B cell (primary cell): ENCODE data around the gene COBL. TPM values are rescaled to one million over a fixed set of nuclear protein-coding genes. Genes with fewer than 3 reads are reported as not detected.

ENCODE experiments used
- ATAC-seq: fragments of 200-7000 bp; cut with Tn5 transposase; one replicate; pipeline ENCODE4 v1.10.0; 2021; ENCODE audit warnings: low read depth, mild to moderate bottlenecking, moderate number of reproducible peaks, moderate library complexity
- CTCF ChIA-PET: fragments of 350-600 bp; sonication (Branson Sonifier 250); formaldehyde crosslinking; loops from one replicate; lab custom pipeline; 2021; ENCODE audit warnings: antibody characterized with exemption, inconsistent platforms; lab: Charles Lee
- POLR2A ChIA-PET: fragments of 350-600 bp; sonication (Branson Sonifier 250); formaldehyde crosslinking; loops from one replicate; lab custom pipeline; 2021; ENCODE audit warnings: antibody characterized with exemption; lab: Charles Lee
- DNase-seq: peaks from one replicate; pipeline ENCODE4 v3.0.0; 2013
- H2AFZ ChIP-seq: 2 replicates; pipeline ENCODE4 v1.6.1; 2012; ENCODE audit warnings: mild to moderate bottlenecking, low read depth, low read length; ENCODE audit not compliant: insufficient read depth, poor library complexity, severe bottlenecking
- H3K27ac ChIP-seq, 2 donors: 1 replicate in 1 of 2; 2 replicates in 1 of 2; pipeline ENCODE4 v1.5.1; 2012 to 2013; ENCODE audit warnings: low read length in 2 of 2, mild to moderate bottlenecking in 2 of 2, moderate library complexity in 1 of 2
- H3K27me3 ChIP-seq, 4 experiments: fragments of 200-600 bp in 1 of 4; sonication (generic) in 1 of 4; replicated peaks in 1 of 4; 1 replicate in 2 of 4; 2 replicates in 2 of 4; pipeline versions ENCODE4 v1.6.1 to v1.7.0; 2013 to 2016; ENCODE audit warnings: low read length in 3 of 4, mild to moderate bottlenecking in 2 of 4, mixed read lengths in 1 of 4, moderate library complexity in 1 of 4; ENCODE audit not compliant: insufficient read depth in 4 of 4, control insufficient read depth in 3 of 4; ENCODE audit errors: control extremely low read depth in 1 of 4
- H3K36me3 ChIP-seq, 2 experiments: replicated peaks in 1 of 2; 1 replicate in 1 of 2; 2 replicates in 1 of 2; pipeline versions ENCODE4 v1.6.1 to v1.7.1; 2013; ENCODE audit warnings: low read length in 1 of 2; ENCODE audit not compliant: insufficient read depth in 2 of 2, control insufficient read depth in 1 of 2; ENCODE audit errors: control extremely low read depth in 1 of 2, extremely low read depth in 1 of 2
- H3K4me1 ChIP-seq, 2 donors: fragments of 200-600 bp in 1 of 2; sonication (generic) in 1 of 2; 1 replicate in 1 of 2; 2 replicates in 1 of 2; pipeline versions ENCODE4 v1.5.1 to v1.6.1; 2013 to 2017; ENCODE audit warnings: low read length in 2 of 2; ENCODE audit not compliant: control insufficient read depth in 2 of 2, insufficient read depth in 2 of 2
- H3K4me2 ChIP-seq: replicated peaks from 2 replicates; pipeline ENCODE3; 2012; ENCODE audit warnings: mild to moderate bottlenecking, low read depth, low read length; ENCODE audit not compliant: poor library complexity, severe bottlenecking
- H3K4me3 ChIP-seq, 5 experiments: fragments of 200-600 bp in 1 of 5; sonication (generic) in 1 of 5; 1 replicate in 3 of 5; 2 replicates in 2 of 5; pipeline versions ENCODE4 v1.5.1 to v1.7.0; 2011 to 2016; ENCODE audit warnings: low read length in 4 of 5, mild to moderate bottlenecking in 4 of 5, low read depth in 2 of 5, control low read depth in 1 of 5, moderate library complexity in 1 of 5; ENCODE audit not compliant: insufficient read depth in 1 of 5; ENCODE audit errors: control extremely low read depth in 1 of 5, extremely low read depth in 1 of 5
- H3K79me2 ChIP-seq: fragments of 200-600 bp; sonication (generic); one replicate; pipeline ENCODE4 v1.6.0; 2016; ENCODE audit warnings: low read length; ENCODE audit not compliant: control insufficient read depth, insufficient read depth
- H3K9ac ChIP-seq: fragments of 200-600 bp; sonication (generic); 2 replicates; pipeline ENCODE4 v1.6.1; 2017; ENCODE audit warnings: mild to moderate bottlenecking, low read length, moderate library complexity
- H3K9me3 ChIP-seq, 3 donors: one replicate each; pipeline versions ENCODE4 v1.6.1 to v1.7.1; 2013; ENCODE audit warnings: low read length in 2 of 3; ENCODE audit not compliant: control insufficient read depth in 2 of 3, insufficient read depth in 1 of 3; ENCODE audit errors: control extremely low read depth in 1 of 3
- H4K20me1 ChIP-seq: 2 replicates; pipeline ENCODE4 v1.6.0; 2012; ENCODE audit warnings: mild to moderate bottlenecking, low read length; ENCODE audit not compliant: insufficient read depth, control insufficient read depth, poor library complexity, severe bottlenecking
- H3K27ac Mint-ChIP-seq: one replicate; pipeline ENCODE4 v1.8.0; 2021; ENCODE audit warnings: mixed read lengths
- H3K27me3 Mint-ChIP-seq: one replicate; pipeline ENCODE4 v1.8.0; 2021; ENCODE audit warnings: mixed read lengths
- H3K4me1 Mint-ChIP-seq: one replicate; pipeline ENCODE4 v1.8.0; 2021; ENCODE audit warnings: mixed read lengths
- H3K4me3 Mint-ChIP-seq: one replicate; pipeline ENCODE4 v1.8.0; 2021; ENCODE audit warnings: mixed read lengths
- H3K9me3 Mint-ChIP-seq: one replicate; pipeline ENCODE4 v1.8.0; 2022; ENCODE audit warnings: mixed read lengths; ENCODE audit not compliant: insufficient read depth
- CTCF ChIP-seq: fragments of 200-600 bp; IDR thresholded peaks from one replicate; pipeline ENCODE4 v1.8.0; 2022; ENCODE audit warnings: antibody characterized with exemption, mild to moderate bottlenecking
- EZH2 ChIP-seq: IDR thresholded peaks from 2 replicates; pipeline ENCODE4 v1.6.1; 2012; ENCODE audit warnings: borderline replicate concordance, low read depth, mild to moderate bottlenecking, moderate library complexity, low read length; ENCODE audit not compliant: insufficient read depth, poor library complexity, severe bottlenecking
- WGBS: methylation state at CpG from one replicate; pipeline ENCODE4 v1.1.5; 2013; ENCODE audit warnings: missing lambda C conversion rate; ENCODE audit not compliant: insufficient coverage; 5-methylcytosine and 5-hydroxymethylcytosine counted together
- intact Hi-C: fragments of 100-400 bp; cut with micrococcal nuclease; formaldehyde crosslinking; loops from one replicate; pipeline ENCODE4 v1.10.0; 2022
- polyA plus RNA-seq: library from polyadenylated mRNA; depleted of rRNA; stranded (reverse); fragments of >200 nt; gene quantifications from 2 replicates; pipeline ENCODE4 v1.2.3, GENCODE V29; 2012
- total RNA-seq, 2 donors: library from RNA; stranded (reverse); fragments of 120-200 nt in 1 of 2; gene quantifications; 1 replicate in 1 of 2; 2 replicates in 1 of 2; pipeline versions ENCODE4 v1.2.3 to v1.2.4, GENCODE V29; 2013 to 2022

The COBL gene
- total and polyA plus RNA-seq, 2 donors (not counting 1 experiment from before 2014, with no cell fraction given): not detected

- Histone ChIP-seq H2AFZ (no peak overlapping the region), H3K9ac (no peak overlapping the region), H3K4me2 (no peak overlapping the region), H3K36me3 (no peaks in the 10 kb centered on the region), H3K9me3 (peaks cover 0 to 5% (median 0%) of the 10 kb centered on the region in 3 donors), H3K79me2 (no peaks in the 10 kb centered on the region), H3K27me3 (no peaks in the 10 kb centered on the region), H3K4me3 (no peak overlapping the region), H3K4me1 (no peaks in the 10 kb centered on the region), H3K27ac (no peak overlapping the region), H4K20me1 (no peaks in the 10 kb centered on the region)
- ChIA-PET CTCF (no interaction called here), POLR2A (no interaction called here)
- Mint-ChIP-seq H3K9me3 (no peaks in the 10 kb centered on the region), H3K4me3 (no peak overlapping the region), H3K27me3 (no peaks in the 10 kb centered on the region), H3K27ac (no peak overlapping the region), H3K4me1 (no peaks in the 10 kb centered on the region)
- TF ChIP-seq CTCF: no peak
- no peak for TF ChIP-seq EZH2
- no peak for ATAC-seq
- intact Hi-C loops: no loop called here
- WGBS: 82% methylated on average over 4 of the region's 5 CpGs
- DNase-seq: no peak
Observed at GRCh38 chr7:51244053-51244452, 72.6 kb downstream of the COBL start.

- Mint-ChIP-seq H3K4me1 (no peaks in the 10 kb centered on the region), H3K4me3 (no peak overlapping the region), H3K27ac (no peak overlapping the region), H3K27me3 (no peaks in the 10 kb centered on the region), H3K9me3 (no peaks in the 10 kb centered on the region)
- Histone ChIP-seq H2AFZ (no peak overlapping the region), H3K27me3 (no peaks in the 10 kb centered on the region), H3K4me2 (no peak overlapping the region), H3K9ac (no peak overlapping the region), H3K4me3 (no peak overlapping the region), H4K20me1 (no peaks in the 10 kb centered on the region), H3K27ac (no peak overlapping the region), H3K79me2 (no peaks in the 10 kb centered on the region), H3K36me3 (no peaks in the 10 kb centered on the region), H3K9me3 (peaks cover 0 to 5% (median 0%) of the 10 kb centered on the region in 3 donors), H3K4me1 (no peaks in the 10 kb centered on the region)
- 90% methylated on average over 4 of the region's 10 CpGs for WGBS
- TF ChIP-seq CTCF (no peak), EZH2 (no peak)
- ChIA-PET POLR2A (no interaction called here), CTCF (no interaction called here)
- DNase-seq: no peak
- no peak for ATAC-seq
- intact Hi-C loops: no loop called here
Observed at GRCh38 chr7:51243631-51244030, 73.0 kb downstream of the COBL start.
